Stimulated activated CD8-positive, alpha-beta memory T cell treated with anti-CD3 and anti-CD28 coated beads, Interleukin-15, amount 100 ng/mL, for 24 hours (primary cell): ENCODE measurements around the gene TNFAIP6.
"Not testable (repeated sequence)": the region's sequence is repeated elsewhere in the genome, so short reads cannot be mapped to it uniquely, and the experiment has no call there.

ENCODE experiments used
- DNase-seq: peaks from one replicate; pipeline ENCODE4 v3.0.0-alpha.2; 2020; ENCODE audit warnings: low read depth

The TNFAIP6 gene

GRCh38 chr2:151357359-151357758 lies at the start of gene TNFAIP6:
TNFAIP6 (plus strand) TSS chr2:151357592; CDS start chr2:151357667, 75 bp downstream.
- DNase-seq: no peak

GRCh38 chr2:151310313-151310712 lies 47.1 kb upstream of the TNFAIP6 start:
- not testable (repeated sequence) for DNase-seq

- DNase-seq: not testable (repeated sequence)
Measured at GRCh38 chr2:151312440-151312839, 45.0 kb upstream of the TNFAIP6 start.

GRCh38 chr2:151315381-151315903 lies 42.0 kb upstream of the TNFAIP6 start:
- no peak for DNase-seq

GRCh38 chr2:151325581-151326095 lies 31.8 kb upstream of the TNFAIP6 start:
- DNase-seq: no peak

- no peak for DNase-seq
Measured at GRCh38 chr2:151326554-151326953, 30.8 kb upstream of the TNFAIP6 start.

- DNase-seq: no peak
Measured at GRCh38 chr2:151329998-151330397, 27.4 kb upstream of the TNFAIP6 start.

- no peak for DNase-seq
Measured at GRCh38 chr2:151333083-151333482, 24.3 kb upstream of the TNFAIP6 start.

GRCh38 chr2:151334082-151334815 lies 23.1 kb upstream of the TNFAIP6 start:
- no peak for DNase-seq

GRCh38 chr2:151336863-151337371 lies 20.5 kb upstream of the TNFAIP6 start:
- DNase-seq: no peak

GRCh38 chr2:151337643-151338042 lies 19.7 kb upstream of the TNFAIP6 start:
- DNase-seq: no peak

GRCh38 chr2:151338115-151338514 lies 19.3 kb upstream of the TNFAIP6 start:
- DNase-seq: no peak

- DNase-seq: no peak
Measured at GRCh38 chr2:151343073-151343472, 14.3 kb upstream of the TNFAIP6 start.

- not testable (repeated sequence) for DNase-seq
Measured at GRCh38 chr2:151344191-151344590, 13.2 kb upstream of the TNFAIP6 start.

GRCh38 chr2:151344906-151345305 lies 12.5 kb upstream of the TNFAIP6 start:
- DNase-seq: no peak

GRCh38 chr2:151347294-151347693 lies 10.1 kb upstream of the TNFAIP6 start:
- no peak for DNase-seq

GRCh38 chr2:151347906-151348305 lies 9.5 kb upstream of the TNFAIP6 start:
- DNase-seq: no peak

GRCh38 chr2:151350579-151351195 lies 6.7 kb upstream of the TNFAIP6 start:
- no peak for DNase-seq

GRCh38 chr2:151353995-151354394 lies 3.4 kb upstream of the TNFAIP6 start:
- DNase-seq: no peak

- no peak for DNase-seq
Measured at GRCh38 chr2:151354807-151355206, 2.6 kb upstream of the TNFAIP6 start.

- no peak for DNase-seq
Measured at GRCh38 chr2:151358166-151358970, 976 bp downstream of the TNFAIP6 start.
